Aorta (tissue), 5 donors: ENCODE measurements around the gene SPATA21. TPM values are rescaled to one million over a fixed set of nuclear protein-coding genes. Genes with fewer than 3 reads are reported as not detected.
A peak's percentile ranks its signal among the peaks of the same experiment; 100 is the strongest.
"Not testable (repeated sequence)": the region's sequence is repeated elsewhere in the genome, so short reads cannot be mapped to it uniquely, and the experiment has no call there.

ENCODE experiments used
- ATAC-seq: fragments of 200-7000 bp; cut with Tn5 transposase; one replicate; pipeline ENCODE4 v1.9.1; 2022; ENCODE audit warnings: moderate library complexity; ENCODE audit not compliant: low FRiP score
- DNase-seq, 2 donors: peaks; one replicate each; pipeline ENCODE4 v3.0.0-alpha.2; 2020
- H3K27ac ChIP-seq, 2 donors: one replicate each; pipeline ENCODE4 v1.5.1; 2013; ENCODE audit warnings: low read length in 2 of 2, mild to moderate bottlenecking in 2 of 2, moderate library complexity in 2 of 2, control low read depth in 1 of 2, inconsistent platforms in 1 of 2, low read depth in 1 of 2
- H3K27me3 ChIP-seq, 2 donors: one replicate each; pipeline ENCODE4 v1.6.1; 2013; ENCODE audit warnings: control low read depth in 1 of 2, low read length in 1 of 2, mild to moderate bottlenecking in 1 of 2, moderate library complexity in 1 of 2; ENCODE audit not compliant: insufficient read depth in 2 of 2, control insufficient read depth in 1 of 2
- H3K36me3 ChIP-seq, 2 donors: one replicate each; pipeline ENCODE4 v1.6.1; 2013; ENCODE audit warnings: control low read depth in 1 of 2, low read length in 1 of 2, mild to moderate bottlenecking in 1 of 2; ENCODE audit not compliant: insufficient read depth in 2 of 2, control insufficient read depth in 1 of 2
- H3K4me1 ChIP-seq, 2 donors: one replicate each; pipeline ENCODE4 v1.6.1; 2013; ENCODE audit warnings: low read length in 2 of 2, control low read depth in 1 of 2, mild to moderate bottlenecking in 1 of 2, moderate library complexity in 1 of 2; ENCODE audit not compliant: insufficient read depth in 2 of 2, control insufficient read depth in 1 of 2
- H3K4me3 ChIP-seq, 2 donors: one replicate each; pipeline ENCODE4 v1.5.1; 2013; ENCODE audit warnings: low read length in 2 of 2, control low read depth in 1 of 2, mild to moderate bottlenecking in 1 of 2
- H3K9me3 ChIP-seq: one replicate; pipeline ENCODE4 v1.6.1; 2013; ENCODE audit warnings: mild to moderate bottlenecking, low read length; ENCODE audit not compliant: control insufficient read depth
- WGBS, 2 donors: extraction: QIAGEN DNeasy Blood & Tissue Kit; methylation state at CpG; one replicate each; pipeline ENCODE4 v1.1.7; 2013; 5-methylcytosine and 5-hydroxymethylcytosine counted together
- intact Hi-C, 2 donors: fragments of 100-400 bp; cut with DNase I; formaldehyde crosslinking; loops; one replicate each; pipeline versions ENCODE4 v1.14.2 to v1.15.0; 2022
- polyA plus RNA-seq, 2 donors: library from polyadenylated mRNA; stranded (reverse); fragments of 200-250 nt; gene quantifications; one replicate each; pipeline ENCODE4 v1.2.3, GENCODE V29; 2013
- total RNA-seq, 2 donors: library from RNA; stranded (reverse); fragmentation: NEBNext Ultra II Directional; extraction: Animal tissue kit (Norgen Biotek cat#: 25700); gene quantifications; one replicate each; pipeline ENCODE4 v1.2.1, GENCODE V29; 2021
- donor health status: healthy with polysubstance abuse.
- donor health status: Bipolar disorder and iron deficiency.
- donor health status: DM: no; HTN: no; CAD: no.
- donor health status: DM: no; HTN: no; CAD: no.
- donor health status: DM: yes; HTN: yes; CAD: no.

The SPATA21 gene
- total and polyA plus RNA-seq, 4 donors = 0.33 to 0.38 TPM; not detected in 2

DNA sequence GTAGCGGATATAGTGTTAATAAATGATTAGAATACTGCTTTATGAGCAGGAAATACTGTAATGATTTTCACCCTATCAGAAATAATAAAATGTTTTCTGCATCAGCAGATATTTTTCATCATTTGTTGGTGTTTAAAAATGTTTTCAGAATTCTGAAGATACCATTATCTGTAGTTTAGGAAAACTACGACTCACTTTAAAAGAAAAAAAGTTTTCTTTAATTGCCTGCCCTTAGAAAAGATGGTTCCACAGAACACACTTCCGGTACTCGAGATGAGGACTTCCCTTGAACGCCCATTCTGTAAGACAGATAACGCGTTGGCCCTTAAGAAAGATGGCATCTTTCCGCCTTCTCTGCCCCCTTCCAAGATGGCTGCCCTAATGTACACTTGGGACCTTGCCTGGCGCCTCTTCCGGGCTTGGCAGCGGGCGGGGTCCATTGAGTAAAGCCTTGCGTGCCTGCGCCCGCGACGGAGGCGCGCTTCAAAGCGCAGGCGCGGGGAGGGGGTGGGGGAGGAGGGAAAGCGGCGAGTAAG, 70.4 kb downstream of the SPATA21 start, which contains the start of gene SZRD1:
SZRD1 (plus strand) TSS at position 521 of the 536 bp plus-strand sequence. CDS start 16 bp downstream, outside the sequence.
- ATAC-seq = peak; percentile 95
- WGBS, 2 donors = 2 to 3% methylated on average over 24 of the region's 24 CpGs
- Histone ChIP-seq H3K4me3 (peak within 1 kb of the TSS; percentile 56 to 92), H3K27me3 (no peaks in the 10 kb centered on the region), H3K4me1 (peaks cover 2 to 3% of the 10 kb centered on the region in 2 donors), H3K9me3 (no peaks in the 10 kb centered on the region), H3K36me3 (no peaks in the 10 kb centered on the region), H3K27ac (peak within 1 kb of the TSS; percentile 72 to 95)
- intact Hi-C loops = loop anchor here (2.0 to 5.0 kb wide), 2 partner anchors 74 to 76 kb away; partner anchors contain the start of gene NECAP2 (in 2 of the 2)
- peak; percentile 97 for DNase-seq

DNA sequence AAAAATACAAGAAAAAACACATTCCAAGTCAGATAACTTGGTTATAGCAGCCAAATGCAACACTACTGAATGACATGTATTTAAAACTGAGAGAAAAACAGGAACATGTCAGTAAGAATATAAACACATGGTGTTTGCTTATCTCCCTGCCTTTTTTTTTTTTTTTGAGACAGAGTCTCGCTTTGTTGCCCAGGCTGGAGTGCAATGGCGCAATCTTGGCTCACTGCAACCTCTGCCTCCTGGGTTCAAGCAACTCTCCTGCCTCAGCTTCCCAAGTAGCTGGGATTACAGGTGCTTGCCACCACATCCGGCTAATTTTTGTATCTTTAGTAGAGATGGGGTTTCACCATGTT, 72.1 kb downstream of the SPATA21 start:
- not testable (repeated sequence) for H3K4me1 ChIP-seq, H3K9me3 ChIP-seq, H3K27me3 ChIP-seq, H3K36me3 ChIP-seq, H3K4me3 ChIP-seq
- H3K27ac ChIP-seq = peak overlapping the region in 1 of 2 donors; percentile 4
- DNase-seq = peak in 1 of 2 donors; percentile 27
- ATAC-seq = peak; percentile 49
- 4 to 8% methylated on average over 3 of the region's 3 CpGs for WGBS, 2 donors
- intact Hi-C loops = loop anchor here in 1 of 2 donors (5.0 kb wide), 1 partner anchor 77 kb away; the partner anchor contains the start of gene NECAP2

DNA sequence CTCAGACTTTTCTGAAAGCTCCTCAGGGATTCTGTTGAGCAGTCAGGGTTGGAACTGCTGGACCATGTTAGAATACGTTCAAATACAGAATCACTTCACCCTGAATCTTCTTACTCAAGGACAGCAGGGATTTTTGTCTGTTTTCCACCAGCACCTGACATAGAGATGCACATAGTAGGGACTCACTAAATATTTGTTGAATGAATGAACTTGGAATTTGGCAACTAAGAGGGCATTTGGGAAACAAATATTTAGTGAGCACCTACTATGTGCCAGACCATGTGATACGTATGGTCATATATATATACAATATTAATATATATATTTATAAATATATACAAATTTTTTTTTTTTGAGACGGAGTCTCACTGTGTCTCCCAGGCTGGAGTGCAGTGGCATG, 80.4 kb downstream of the SPATA21 start:
- Histone ChIP-seq H3K27ac (no peak overlapping the region), H3K27me3 (no peaks in the 10 kb centered on the region), H3K36me3 (no peaks in the 10 kb centered on the region), H3K4me3 (no peak overlapping the region), H3K4me1 (no peaks in the 10 kb centered on the region), H3K9me3 (no peaks in the 10 kb centered on the region)
- 85 to 86% methylated on average over 3 of the region's 3 CpGs for WGBS, 2 donors
- intact Hi-C loops = no loop called here
- ATAC-seq = no peak
- DNase-seq = no peak

DNA sequence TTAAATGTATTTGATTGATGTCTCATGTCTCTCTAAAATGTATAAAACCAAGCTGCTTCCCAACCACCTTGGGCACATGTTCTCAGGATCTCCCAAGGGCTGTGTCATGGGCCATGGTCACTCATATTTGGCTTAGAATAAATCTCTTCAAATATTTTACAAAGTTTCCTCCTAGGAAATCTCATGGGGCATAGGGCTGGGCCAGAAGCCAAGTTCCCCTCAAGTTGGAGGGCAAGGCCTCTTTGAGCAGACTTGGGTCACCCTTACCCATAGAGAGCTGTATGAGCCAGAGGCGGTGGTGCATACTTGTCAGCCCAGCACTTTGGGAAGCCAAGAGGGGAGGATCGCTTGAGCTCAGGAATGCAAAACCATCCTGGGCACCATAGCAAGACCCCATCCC, 82.6 kb downstream of the SPATA21 start:
- H3K36me3 ChIP-seq = no peaks in the 10 kb centered on the region
- DNase-seq = no peak
- ATAC-seq = no peak
- whole genome bisulfite sequencing, 2 donors = 43 to 45% methylated on average over 2 of the region's 2 CpGs
- H3K4me1 ChIP-seq = peaks cover 0 to 7% of the 10 kb centered on the region in 2 donors
- H3K9me3 ChIP-seq = no peaks in the 10 kb centered on the region
- H3K4me3 ChIP-seq = no peak overlapping the region
- intact Hi-C loops = loop anchor here (5.0 kb wide), 2 partner anchors 57 to 62 kb away; no protein-coding TSS in a partner anchor
- peak overlapping the region in 1 of 2 donors; percentile 21 for H3K27ac ChIP-seq
- no peaks in the 10 kb centered on the region for H3K27me3 ChIP-seq

DNA sequence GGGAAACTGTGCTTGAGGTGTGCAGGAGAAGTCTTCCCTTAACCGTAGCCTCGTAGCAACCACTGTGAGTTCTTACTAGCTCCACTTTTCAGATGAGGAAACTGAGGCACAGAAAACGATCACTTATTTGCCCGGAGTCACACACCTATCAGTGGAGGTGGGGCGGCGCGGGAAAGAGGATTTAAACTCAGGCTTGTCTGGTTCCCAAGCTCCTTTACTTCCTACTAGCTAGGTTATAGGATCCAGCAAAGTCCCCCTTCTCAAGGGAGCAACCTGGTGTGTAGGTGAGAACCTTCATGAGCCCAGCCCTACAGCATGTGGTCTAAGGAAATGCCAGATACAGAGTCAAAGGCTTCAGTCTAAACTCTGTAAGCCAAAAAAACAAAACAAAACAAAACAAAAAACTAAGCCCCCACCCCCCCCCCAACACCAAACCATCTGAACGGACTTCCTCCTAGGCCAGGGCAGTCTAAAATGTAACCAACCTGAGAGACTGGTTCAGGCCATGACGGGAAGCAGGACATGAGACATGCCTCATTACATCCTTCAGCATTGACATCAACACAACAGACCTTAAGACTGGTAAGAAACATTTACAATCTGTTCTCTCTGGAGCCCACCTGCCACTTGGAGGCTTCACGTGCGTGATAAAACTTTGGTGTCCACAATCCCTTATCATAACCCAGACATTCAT, 84.2 kb downstream of the SPATA21 start:
- H3K27ac ChIP-seq = peak overlapping the region in 1 of 2 donors; percentile 74
- no peak for DNase-seq
- WGBS, 2 donors = 54 to 61% methylated on average over 11 of the region's 11 CpGs

DNA sequence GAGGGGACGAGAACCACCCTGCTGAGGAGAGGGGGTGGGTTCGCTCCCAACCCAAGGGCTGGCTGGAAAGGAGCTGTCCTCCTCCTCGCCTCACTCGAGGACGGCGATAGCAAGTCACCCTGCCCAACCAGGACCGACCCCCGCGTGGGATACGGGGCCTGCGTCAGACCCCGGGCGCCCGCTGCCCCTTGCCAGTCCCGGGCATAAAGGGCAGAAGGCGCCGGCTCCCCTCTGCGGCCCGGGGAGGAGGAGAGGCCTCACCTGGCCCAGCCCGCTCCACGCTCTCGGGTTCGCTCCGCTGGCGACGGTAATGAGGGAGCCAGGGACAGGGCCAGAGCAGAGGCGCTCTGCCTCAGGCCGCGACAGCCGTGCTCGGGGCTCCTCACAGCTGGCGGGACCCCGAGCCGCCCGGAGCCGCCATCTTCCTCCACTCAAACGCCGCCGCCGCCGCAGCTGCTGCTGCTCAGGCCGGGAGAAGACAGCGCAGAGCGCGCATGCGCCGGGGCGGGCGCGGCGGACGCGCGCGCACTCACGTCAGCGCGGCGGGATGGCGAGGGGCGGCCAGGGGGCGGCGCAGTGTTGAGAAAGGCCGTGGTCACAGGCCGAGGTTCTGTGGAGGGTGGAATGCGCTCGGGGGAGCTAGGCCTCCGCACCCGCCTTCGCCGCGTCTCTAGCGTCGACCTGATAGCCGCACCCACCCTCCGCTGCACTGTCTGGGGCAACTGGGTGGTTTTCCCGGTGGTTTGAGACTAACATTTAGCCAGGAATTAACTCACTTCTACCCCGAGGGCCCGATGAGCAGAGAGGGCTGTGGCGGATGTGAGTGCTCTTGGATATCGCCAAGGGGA, 85.0 kb downstream of the SPATA21 start, which contains the start of gene FBXO42:
FBXO42 (minus strand) TSS at position 487 of the 848 bp plus-strand sequence. CDS start 37,062 bp downstream, outside the sequence.
- intact Hi-C loops = loop anchor here (5.0 kb wide), 2 partner anchors 55 to 60 kb away; no protein-coding TSS in a partner anchor
- H3K4me3 ChIP-seq = peak within 1 kb of the TSS; percentile 35 to 96
- H3K9me3 ChIP-seq = no peaks in the 10 kb centered on the region
- ATAC-seq (peak; percentile 96), DNase-seq (peak; percentile 95 to 97)
- peaks cover 0 to 10% of the 10 kb centered on the region in 2 donors for H3K4me1 ChIP-seq
- peak within 1 kb of the TSS; percentile 57 to 74 for H3K27ac ChIP-seq
- no peaks in the 10 kb centered on the region for H3K27me3 ChIP-seq
- WGBS, 2 donors = 0% methylated on average over 79 to 81 of the region's 81 CpGs
- no peaks in the 10 kb centered on the region for H3K36me3 ChIP-seq

More for the DNA sequence above, 84.2 kb downstream of the SPATA21 start:
- intact Hi-C loops = loop anchor here (5.0 kb wide), 2 partner anchors 56 to 61 kb away; no protein-coding TSS in a partner anchor
- H3K4me3 ChIP-seq = peak overlapping the region in 1 of 2 donors; percentile 11
- H3K36me3 ChIP-seq = no peaks in the 10 kb centered on the region
- no peaks in the 10 kb centered on the region for H3K9me3 ChIP-seq
- H3K4me1 ChIP-seq = peaks cover 0 to 10% of the 10 kb centered on the region in 2 donors
- ATAC-seq = no peak
- no peaks in the 10 kb centered on the region for H3K27me3 ChIP-seq

DNA sequence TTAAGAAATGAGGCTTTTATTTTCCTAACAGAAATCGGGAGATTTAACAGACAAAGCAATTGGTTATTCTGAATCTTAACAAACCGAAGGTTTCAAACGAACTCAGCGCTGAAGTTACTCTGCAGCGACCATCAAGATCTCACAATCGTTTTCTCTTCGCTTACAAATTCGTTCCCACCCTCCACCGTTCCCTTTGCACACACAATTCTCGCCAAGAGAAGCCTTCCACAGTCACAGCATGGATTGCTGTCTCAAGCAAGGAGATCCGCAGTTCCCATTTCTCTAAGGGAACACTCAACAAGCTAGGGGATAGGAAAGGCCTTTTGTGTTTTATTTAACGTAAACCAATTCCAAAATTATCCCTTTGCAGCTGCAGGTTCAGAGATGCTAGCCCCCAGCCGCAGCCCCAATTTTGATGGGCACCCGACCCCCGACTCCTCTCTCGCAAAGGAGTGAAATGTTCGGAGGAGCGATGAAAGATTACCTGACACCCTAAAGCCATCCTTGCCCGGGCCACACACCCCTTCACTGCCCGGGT, 85.7 kb downstream of the SPATA21 start:
- peaks cover 0 to 10% of the 10 kb centered on the region in 2 donors for H3K4me1 ChIP-seq
- no peak for ATAC-seq

More for the DNA sequence above, 85.7 kb downstream of the SPATA21 start:
- no peaks in the 10 kb centered on the region for H3K9me3 ChIP-seq
- H3K36me3 ChIP-seq = no peaks in the 10 kb centered on the region
- DNase-seq = no peak
- 0 to 1% methylated on average over 20 of the region's 20 CpGs for WGBS, 2 donors
- peak overlapping the region; percentile 35 to 96 for H3K4me3 ChIP-seq
- no peaks in the 10 kb centered on the region for H3K27me3 ChIP-seq
- H3K27ac ChIP-seq = peak overlapping the region; percentile 57
- intact Hi-C loops = loop anchor here (5.0 kb wide), 2 partner anchors 54 to 59 kb away; no protein-coding TSS in a partner anchor
